ENCODE results near the gene TRIP4. TPM values are rescaled to one million over a fixed set of nuclear protein-coding genes. Genes with fewer than 3 reads are reported as not detected.

Gene TRIP4
- total and polyA plus RNA-seq, 9 of the 15 experiments (the other 6 are each of a cell fraction or from before 2014, with no cell fraction given) = 7.6 to 23.3 (median 16.7) TPM

- no peak overlapping the region for H3K4me2 ChIP-seq (ENCODE audit: insufficient read depth, low read length)
- ChIA-PET CTCF (ENCODE audit: low intra/inter-chr PET ratio) (no interaction called here), POLR2A (interaction anchor here (1.1 to 1.4 kb wide), 2 partner anchors 8 to 156 kb away, joined by 3 to 5 read pairs; partner anchors contain the start of gene PCLAF)
- H3K79me2 ChIP-seq (ENCODE audit: control insufficient read depth, insufficient read depth, low read length) = peaks cover 39% of the 10 kb centered on the region
- no peak overlapping the region for H3K9ac ChIP-seq (ENCODE audit: insufficient read depth in 1 of 2, low read depth in 2 of 2, low read length in 2 of 2)
- no peaks in the 10 kb centered on the region for H4K20me1 ChIP-seq (replicated peaks; ENCODE audit: control insufficient read depth, insufficient read depth, low read length)
- no peaks in the 10 kb centered on the region for H3K9me3 ChIP-seq (replicated peaks; ENCODE audit: control insufficient read depth, insufficient read depth, low read depth, low read length)
- no peaks in the 10 kb centered on the region for H3K27me3 ChIP-seq (ENCODE audit: control insufficient read depth in 2 of 2, insufficient read depth in 2 of 2, low read length in 2 of 2)
- peaks cover 74% of the 10 kb centered on the region for H3K36me3 ChIP-seq (ENCODE audit: control insufficient read depth, insufficient read depth, low read length)
- FAIRE-seq (no peak), ATAC-seq (no peak), DNase-seq (ENCODE audit: extremely low read depth in 1 of 4, low spot score in 3 of 4) (no peak)
- no TSS peak for BruUV-seq (replicated peaks)
- TF ChIP-seq FOXA1 (IDR thresholded peaks at IDR 0.05; ENCODE audit: borderline replicate concordance) (no peak), GABPB2 (CRISPR knock-in tag; conservative IDR thresholded peaks at IDR 0.05) (no peak), ZBTB8A (IDR thresholded peaks at IDR 0.05; ENCODE audit: partially characterized antibody) (no peak), ZNF764 (CRISPR knock-in tag; IDR thresholded peaks at IDR 0.05; ENCODE audit: low read depth) (no peak), RBM17 (IDR thresholded peaks at IDR 0.05; ENCODE audit: borderline replicate concordance, low read depth, low read length) (no peak), BCOR (IDR thresholded peaks at IDR 0.05) (no peak), SNIP1 (IDR thresholded peaks at IDR 0.05; ENCODE audit: low read depth) (no peak), THRA (IDR thresholded peaks at IDR 0.05) (no peak), HCFC1 (IDR thresholded peaks at IDR 0.05; ENCODE audit: low read depth, low read length) (no peak)
- no peak overlapping the region for H3K4me3 ChIP-seq
- no peak overlapping the region for H3K27ac ChIP-seq (ENCODE audit: extremely low read depth, low read depth, low read length)
- H2AFZ ChIP-seq (ENCODE audit: low read depth, low read length) = no peak overlapping the region
- intact Hi-C loops (cut with micrococcal nuclease) (no loop called here), in situ Hi-C loops (cut with MboI) (no loop called here)
- no peaks in the 10 kb centered on the region; a peak in 1 of 5 replicates for H3K4me1 ChIP-seq (replicated peaks in 1 of 2; ENCODE audit: control insufficient read depth in 2 of 2, insufficient read depth in 2 of 2, low read length in 2 of 2)
- 98% methylated on average over 7 of the region's 8 CpGs for WGBS (ENCODE audit: insufficient coverage, low coverage, missing lambda C conversion rate)
- H3K9me1 ChIP-seq (ENCODE audit: control insufficient read depth, insufficient read depth, low read length) = no peaks in the 10 kb centered on the region
Measured at GRCh38 chr15:64373360-64373759, 14.3 kb upstream of the TRIP4 start.

Data from K562 (cell line).